Immature natural killer cell (primary cell): ENCODE results near the gene FXN. TPM values are rescaled to one million over a fixed set of nuclear protein-coding genes. Genes with fewer than 3 reads are reported as not detected.
"Not testable (repeated sequence)": the region's sequence is repeated elsewhere in the genome, so short reads cannot be mapped to it uniquely, and the experiment has no call there.

Source experiments
- DNase-seq, 3 donors: peaks; one replicate each; pipeline ENCODE4 v3.0.0; 2022; ENCODE audit warnings: mixed read lengths in 1 of 3
- H3K27ac Mint-ChIP-seq, 6 donors: one replicate each; pipeline ENCODE4 v1.8.0; 2020; ENCODE audit warnings: mixed read lengths in 6 of 6, mild to moderate bottlenecking in 5 of 6, inconsistent platforms in 4 of 6, moderate library complexity in 3 of 6
- H3K27me3 Mint-ChIP-seq, 3 donors: one replicate each; pipeline ENCODE4 v1.8.0; 2020 to 2021; ENCODE audit warnings: low read depth in 3 of 3, mild to moderate bottlenecking in 3 of 3, mixed read lengths in 3 of 3, moderate library complexity in 3 of 3, inconsistent platforms in 1 of 3
- H3K36me3 Mint-ChIP-seq, 3 donors: one replicate each; pipeline ENCODE4 v1.8.0; 2020; ENCODE audit warnings: mixed read lengths in 3 of 3, inconsistent platforms in 2 of 3, mild to moderate bottlenecking in 2 of 3
- H3K4me1 Mint-ChIP-seq, 2 donors: one replicate each; pipeline ENCODE4 v1.8.0; 2020; ENCODE audit warnings: inconsistent platforms in 2 of 2, mild to moderate bottlenecking in 2 of 2, mixed read lengths in 2 of 2, moderate library complexity in 1 of 2
- H3K4me3 Mint-ChIP-seq, 5 donors: one replicate each; pipeline ENCODE4 v1.8.0; 2020; ENCODE audit warnings: mild to moderate bottlenecking in 5 of 5, mixed read lengths in 5 of 5, inconsistent platforms in 3 of 5, moderate library complexity in 3 of 5
- H3K9me3 Mint-ChIP-seq, 6 donors: one replicate each; pipeline ENCODE4 v1.8.0; 2020; ENCODE audit warnings: mild to moderate bottlenecking in 6 of 6, mixed read lengths in 6 of 6, inconsistent platforms in 4 of 6, moderate library complexity in 3 of 6
- polyA plus RNA-seq, 3 donors: library from polyadenylated mRNA; unstranded; fragments of 300-500 nt; fragmentation: Illumina TruSeq; gene quantifications; one replicate each; pipeline ENCODE4 v1.2.3, GENCODE V29; 2021

The FXN gene
- polyA plus RNA-seq, 3 donors from 2014 or later, result 46.3 to 68.9 (median 59.1) TPM

- Mint-ChIP-seq H3K27ac (peak overlapping the region in 4 of 6 donors; percentile 49 to 70 (median 67)), H3K4me3 (no peak overlapping the region), H3K27me3 (peaks cover 0 to 2% (median 1%) of the 10 kb centered on the region in 3 donors), H3K9me3 (peaks cover 0 to 3% (median 0%) of the 10 kb centered on the region in 6 donors), H3K36me3 (no peaks in the 10 kb centered on the region), H3K4me1 (peaks cover 45 to 50% of the 10 kb centered on the region in 2 donors)
- DNase-seq, result no peak
Measured at GRCh38 chr9:69030851-69031645, 4.5 kb upstream of the FXN start.

- peaks cover 0 to 4% (median 3%) of the 10 kb centered on the region in 3 donors for H3K27me3 Mint-ChIP-seq
- H3K4me3 Mint-ChIP-seq, result peak overlapping the region in 3 of 5 donors; percentile 7 to 73 (median 54)
- peaks cover 0 to 3% (median 0%) of the 10 kb centered on the region in 6 donors for H3K9me3 Mint-ChIP-seq
- H3K27ac Mint-ChIP-seq, result peak overlapping the region in 3 of 6 donors; percentile 2 to 11 (median 2)
- DNase-seq, result no peak
- no peaks in the 10 kb centered on the region for H3K36me3 Mint-ChIP-seq
- H3K4me1 Mint-ChIP-seq, result peaks cover 39 to 41% of the 10 kb centered on the region in 2 donors
Measured at GRCh38 chr9:69034071-69034470, 1.5 kb upstream of the FXN start.

GRCh38 chr9:69036309-69036708 is 757 bp downstream of the FXN start:
- H3K27me3 Mint-ChIP-seq, result peaks cover 0 to 4% (median 3%) of the 10 kb centered on the region in 3 donors
- H3K4me1 Mint-ChIP-seq, result peaks cover 22 to 23% of the 10 kb centered on the region in 2 donors
- H3K36me3 Mint-ChIP-seq, result peaks cover 0 to 3% (median 0%) of the 10 kb centered on the region in 3 donors
- H3K27ac Mint-ChIP-seq, result peak overlapping the region; percentile 80 to 96 (median 94)
- peak overlapping the region; percentile 97 to 98 (median 98) for H3K4me3 Mint-ChIP-seq
- no peaks in the 10 kb centered on the region for H3K9me3 Mint-ChIP-seq
- DNase-seq, result peak in 2 of 3 donors; percentile 17 to 25

GRCh38 chr9:69036799-69037198 is 1.2 kb downstream of the FXN start:
- Mint-ChIP-seq H3K4me1 (peaks cover 22 to 24% of the 10 kb centered on the region in 2 donors), H3K36me3 (peaks cover 0 to 3% (median 0%) of the 10 kb centered on the region in 3 donors), H3K27ac (peak overlapping the region; percentile 80 to 96 (median 94)), H3K4me3 (peak overlapping the region; percentile 97 to 98 (median 98)), H3K9me3 (no peaks in the 10 kb centered on the region), H3K27me3 (peaks cover 0 to 4% (median 3%) of the 10 kb centered on the region in 3 donors)
- no peak for DNase-seq

GRCh38 chr9:69040646-69041045 is 5.1 kb downstream of the FXN start:
- H3K27ac Mint-ChIP-seq, result no peak overlapping the region
- peaks cover 0 to 3% (median 0%) of the 10 kb centered on the region in 3 donors for H3K36me3 Mint-ChIP-seq
- H3K27me3 Mint-ChIP-seq, result peaks cover 2 to 4% (median 3%) of the 10 kb centered on the region in 3 donors
- H3K4me3 Mint-ChIP-seq, result no peak overlapping the region
- no peak for DNase-seq
- no peaks in the 10 kb centered on the region for H3K9me3 Mint-ChIP-seq
- H3K4me1 Mint-ChIP-seq, result peaks cover 46 to 53% of the 10 kb centered on the region in 2 donors

GRCh38 chr9:69044240-69045219 is 9.0 kb downstream of the FXN start:
- Mint-ChIP-seq H3K27ac (peak overlapping the region in 5 of 6 donors; percentile 9 to 82 (median 64)), H3K9me3 (no peaks in the 10 kb centered on the region), H3K4me3 (peak overlapping the region in 1 of 5 donors; percentile 12), H3K27me3 (peaks cover 0 to 2% (median 0%) of the 10 kb centered on the region in 3 donors), H3K36me3 (peaks cover 3 to 18% (median 16%) of the 10 kb centered on the region in 3 donors), H3K4me1 (peaks cover 52 to 59% of the 10 kb centered on the region in 2 donors)
- no peak for DNase-seq

- DNase-seq, result no peak
- Mint-ChIP-seq H3K9me3 (no peaks in the 10 kb centered on the region), H3K27me3 (peaks cover 0 to 2% (median 0%) of the 10 kb centered on the region in 3 donors), H3K4me1 (peaks cover 52 to 59% of the 10 kb centered on the region in 2 donors), H3K36me3 (peaks cover 8 to 24% (median 22%) of the 10 kb centered on the region in 3 donors), H3K4me3 (no peak overlapping the region), H3K27ac (peak overlapping the region in 1 of 6 donors; percentile 2)
Measured at GRCh38 chr9:69045821-69046220, 10.3 kb downstream of the FXN start.

GRCh38 chr9:69046723-69047122 is 11.2 kb downstream of the FXN start:
- H3K4me3 Mint-ChIP-seq, result no peak overlapping the region
- H3K9me3 Mint-ChIP-seq, result no peaks in the 10 kb centered on the region
- peak overlapping the region in 3 of 6 donors; percentile 2 to 40 (median 8) for H3K27ac Mint-ChIP-seq
- DNase-seq, result no peak
- peaks cover 0 to 2% (median 0%) of the 10 kb centered on the region in 3 donors for H3K27me3 Mint-ChIP-seq
- peaks cover 52 to 53% of the 10 kb centered on the region in 2 donors for H3K4me1 Mint-ChIP-seq
- H3K36me3 Mint-ChIP-seq, result peaks cover 8 to 24% (median 23%) of the 10 kb centered on the region in 3 donors

- Mint-ChIP-seq H3K27ac (peak overlapping the region in 5 of 6 donors; percentile 8 to 45 (median 28)), H3K4me3 (no peak overlapping the region), H3K27me3 (peaks cover 0 to 2% (median 0%) of the 10 kb centered on the region in 3 donors), H3K4me1 (peaks cover 49 to 50% of the 10 kb centered on the region in 2 donors), H3K9me3 (no peaks in the 10 kb centered on the region), H3K36me3 (peaks cover 8 to 24% (median 23%) of the 10 kb centered on the region in 3 donors)
- DNase-seq, result no peak
Measured at GRCh38 chr9:69047371-69047770, 11.8 kb downstream of the FXN start.

GRCh38 chr9:69049094-69049493 is 13.5 kb downstream of the FXN start:
- Mint-ChIP-seq H3K4me3 (no peak overlapping the region), H3K27ac (peak overlapping the region in 2 of 6 donors; percentile 53 to 55), H3K4me1 (peaks cover 34 to 38% of the 10 kb centered on the region in 2 donors), H3K27me3 (no peaks in the 10 kb centered on the region), H3K36me3 (peaks cover 8 to 28% (median 24%) of the 10 kb centered on the region in 3 donors), H3K9me3 (no peaks in the 10 kb centered on the region)
- no peak for DNase-seq

- not testable (repeated sequence) for H3K9me3 Mint-ChIP-seq, H3K4me3 Mint-ChIP-seq, H3K27me3 Mint-ChIP-seq, H3K27ac Mint-ChIP-seq, DNase-seq
- Mint-ChIP-seq H3K4me1 (peaks cover 16 to 19% of the 10 kb centered on the region in 2 donors), H3K36me3 (peaks cover 8 to 28% (median 24%) of the 10 kb centered on the region in 3 donors)
Measured at GRCh38 chr9:69050936-69051335, 15.4 kb downstream of the FXN start.

- H3K4me3 Mint-ChIP-seq, result no peak overlapping the region
- H3K9me3 Mint-ChIP-seq, result no peaks in the 10 kb centered on the region
- peaks cover 0 to 1% (median 0%) of the 10 kb centered on the region in 3 donors for H3K27me3 Mint-ChIP-seq
- H3K4me1 Mint-ChIP-seq, result peaks cover 15 to 26% of the 10 kb centered on the region in 2 donors
- peaks cover 7 to 19% (median 18%) of the 10 kb centered on the region in 3 donors for H3K36me3 Mint-ChIP-seq
- no peak for DNase-seq
- no peak overlapping the region for H3K27ac Mint-ChIP-seq
Measured at GRCh38 chr9:69054989-69055388, 19.4 kb downstream of the FXN start.

GRCh38 chr9:69056191-69056815 is 20.8 kb downstream of the FXN start:
- DNase-seq, result no peak
- Mint-ChIP-seq H3K27me3 (peaks cover 0 to 1% (median 0%) of the 10 kb centered on the region in 3 donors), H3K4me1 (peaks cover 27 to 40% of the 10 kb centered on the region in 2 donors), H3K4me3 (no peak overlapping the region), H3K27ac (peak overlapping the region in 5 of 6 donors; percentile 18 to 89 (median 86)), H3K9me3 (no peaks in the 10 kb centered on the region), H3K36me3 (peaks cover 11 to 20% (median 16%) of the 10 kb centered on the region in 3 donors)
